GM23338 (cell line): Measurements from ENCODE around the gene KATNAL1. TPM values are rescaled to one million over a fixed set of nuclear protein-coding genes. Genes with fewer than 3 reads are reported as not detected.

Experiments
- ATAC-seq: fragments of 200-7000 bp; cut with Tn5 transposase; 3 replicates; pipeline ENCODE4 v1.9.1; 2020
- DNase-seq: peaks from one replicate; pipeline ENCODE4 v3.0.0-alpha.2; 2015; ENCODE audit warnings: low spot score
- H2AFZ ChIP-seq: fragments of 200-600 bp; sonication (generic); 2 replicates; pipeline ENCODE4 v1.8.0; 2016; ENCODE audit warnings: antibody characterized with exemption, mild to moderate bottlenecking, moderate library complexity
- H3F3A ChIP-seq: fragments of 200-600 bp; sonication (generic); replicated peaks from 2 replicates; pipeline ENCODE4 v1.8.0; 2017; ENCODE audit warnings: antibody characterized with exemption, mixed run types, low read depth
- H3K27ac ChIP-seq: fragments of 200-600 bp; sonication (generic); 2 replicates; pipeline ENCODE4 v1.6.1; 2016; ENCODE audit warnings: low read depth
- H3K27me3 ChIP-seq: fragments of 200-600 bp; sonication (generic); 2 replicates; pipeline ENCODE4 v1.8.0; 2016; ENCODE audit warnings: mild to moderate bottlenecking, mixed run types, moderate library complexity; ENCODE audit not compliant: insufficient read depth
- H3K36me3 ChIP-seq: fragments of 200-600 bp; sonication (generic); 2 replicates; pipeline ENCODE4 v1.8.0; 2016; ENCODE audit warnings: mild to moderate bottlenecking; ENCODE audit not compliant: insufficient read depth
- H3K4me1 ChIP-seq: fragments of 200-600 bp; sonication (generic); 2 replicates; pipeline ENCODE4 v1.8.0; 2016; ENCODE audit warnings: mild to moderate bottlenecking, moderate library complexity; ENCODE audit not compliant: insufficient read depth
- H3K4me2 ChIP-seq: fragments of 200-600 bp; sonication (generic); 2 replicates; pipeline ENCODE4 v1.7.1; 2017; ENCODE audit warnings: mixed run types
- H3K4me3 ChIP-seq: fragments of 200-600 bp; sonication (generic); 2 replicates; pipeline ENCODE4 v1.6.1; 2016; ENCODE audit warnings: mixed run types
- H3K79me2 ChIP-seq: fragments of 200-600 bp; sonication (generic); replicated peaks from 2 replicates; pipeline ENCODE4 v1.8.0; 2017; ENCODE audit warnings: mild to moderate bottlenecking; ENCODE audit not compliant: insufficient read depth
- H3K9me2 ChIP-seq: fragments of 200-600 bp; sonication (generic); 2 replicates; pipeline ENCODE4 v1.8.0; 2017; ENCODE audit not compliant: insufficient read depth
- H4K20me1 ChIP-seq: fragments of 200-600 bp; sonication (generic); replicated peaks from 2 replicates; pipeline ENCODE4 v1.8.0; 2017; ENCODE audit warnings: mild to moderate bottlenecking; ENCODE audit not compliant: insufficient read depth
- H3K27ac Mint-ChIP-seq: 2 replicates; pipeline ENCODE4 v1.8.0; 2020; ENCODE audit warnings: inconsistent platforms, mild to moderate bottlenecking, moderate library complexity, mixed read lengths
- H3K27me3 Mint-ChIP-seq: 3 replicates; pipeline ENCODE4 v1.8.0; 2022; ENCODE audit warnings: low read depth, mild to moderate bottlenecking, moderate library complexity, mixed read lengths, inconsistent platforms; ENCODE audit not compliant: insufficient read depth, poor library complexity
- H3K36me3 Mint-ChIP-seq: 3 replicates; pipeline ENCODE4 v1.8.0; 2021; ENCODE audit warnings: low read depth, mild to moderate bottlenecking, inconsistent platforms, moderate library complexity, mixed read lengths
- H3K4me1 Mint-ChIP-seq: 3 replicates; pipeline ENCODE4 v1.8.0; 2020; ENCODE audit warnings: mild to moderate bottlenecking, inconsistent platforms, mixed read lengths
- H3K4me3 Mint-ChIP-seq: 3 replicates; pipeline ENCODE4 v1.8.0; 2021; ENCODE audit warnings: moderate library complexity, mild to moderate bottlenecking, inconsistent platforms, mixed read lengths
- H3K9me3 Mint-ChIP-seq: 3 replicates; pipeline ENCODE4 v1.8.0; 2020; ENCODE audit warnings: moderate library complexity, mild to moderate bottlenecking, inconsistent platforms, mixed read lengths
- CREB1 ChIP-seq: fragments of 250-450 bp; sonication (Bioruptor Pico); IDR thresholded peaks from 2 replicates; pipeline ENCODE4 v1.5.0; 2020; ENCODE audit warnings: low read depth, mild to moderate bottlenecking, moderate library complexity
- ETS1 ChIP-seq: IDR thresholded peaks from 2 replicates; pipeline ENCODE4 v1.6.1; 2016; ENCODE audit warnings: antibody characterized with exemption
- EZH2 ChIP-seq: fragments of 200-600 bp; sonication (generic); IDR thresholded peaks from one replicate; pipeline ENCODE4 v1.8.0; 2017; ENCODE audit warnings: antibody characterized with exemption, mild to moderate bottlenecking, low read depth; ENCODE audit not compliant: unreplicated experiment
- EZH2phosphoT487 ChIP-seq: fragments of 200-600 bp; sonication (generic); IDR thresholded peaks from one replicate; pipeline ENCODE4 v1.8.1; 2018; ENCODE audit warnings: antibody characterized with exemption; ENCODE audit not compliant: unreplicated experiment
- JUNB ChIP-seq: IDR thresholded peaks from one replicate; pipeline ENCODE4 v1.6.1; 2016; ENCODE audit warnings: antibody characterized with exemption; ENCODE audit not compliant: unreplicated experiment
- NANOG ChIP-seq: IDR thresholded peaks from 2 replicates; pipeline ENCODE4 v1.6.1; 2016; ENCODE audit warnings: antibody characterized with exemption, borderline replicate concordance
- POLR2AphosphoS5 ChIP-seq: IDR thresholded peaks from 2 replicates; pipeline ENCODE4 v1.6.1; 2016; ENCODE audit warnings: antibody characterized with exemption, low read depth
- STAT1 ChIP-seq: IDR thresholded peaks from one replicate; pipeline ENCODE4 v1.6.1; 2016; ENCODE audit warnings: antibody characterized with exemption; ENCODE audit not compliant: unreplicated experiment
- ZNF114 ChIP-seq: fragments of 250-450 bp; sonication (Bioruptor Pico); IDR thresholded peaks from 2 replicates; pipeline ENCODE4 v1.5.0; 2020; ENCODE audit warnings: mild to moderate bottlenecking, moderate library complexity
- ZNF331 ChIP-seq: fragments of 250-450 bp; sonication (Bioruptor Pico); IDR thresholded peaks from 2 replicates; pipeline ENCODE4 v1.5.0; 2020; ENCODE audit warnings: low read depth, mild to moderate bottlenecking, moderate library complexity
- polyA plus RNA-seq: library from polyadenylated mRNA; unstranded; fragments of >200 nt; fragmentation: Nextera tagmentation; extraction: Ambion mirVana; gene quantifications from 2 replicates; pipeline ENCODE4 v1.2.1, GENCODE V29; 2016
- total RNA-seq: library from RNA; depleted of rRNA; stranded (reverse); fragments of >200 nt; shearing (Covaris generic); gene quantifications from 2 replicates; pipeline ENCODE4 v1.2.3, GENCODE V29; 2014
- TF ChIP-seq, protein P1 (sequence below), 2 experiments: fragments of 200-600 bp in 1 of 2; sonication (generic) in 1 of 2; conservative IDR thresholded peaks; 2 replicates each; pipeline versions ENCODE4 v1.5.1 to v1.6.1; 2016 to 2017; ENCODE audit warnings: antibody characterized with exemption in 2 of 2, low read depth in 2 of 2, mild to moderate bottlenecking in 2 of 2, moderate library complexity in 1 of 2

KATNAL1 gene
- total and polyA plus RNA-seq, 2 experiments from 2014 or later, result 6.1 to 11.5 TPM

GRCh38 chr13:30354493-30355383 lies 47.4 kb upstream of the KATNAL1 start:
- no peak overlapping the region for H3K27ac ChIP-seq
- H4K20me1 ChIP-seq, result no peaks in the 10 kb centered on the region
- H3K4me1 ChIP-seq, result no peaks in the 10 kb centered on the region
- Mint-ChIP-seq H3K9me3 (peaks cover 9% of the 10 kb centered on the region), H3K27me3 (peaks cover 5% of the 10 kb centered on the region), H3K4me3 (no peak overlapping the region), H3K4me1 (peaks cover 16% of the 10 kb centered on the region), H3K27ac (no peak overlapping the region), H3K36me3 (peaks cover 9% of the 10 kb centered on the region; the same call in 1 of the 3 replicates)
- H2AFZ ChIP-seq, result peak overlapping the region; percentile 47; the same call in 1 of the 2 replicates
- no peaks in the 10 kb centered on the region for H3K36me3 ChIP-seq
- no peak overlapping the region for H3K4me3 ChIP-seq
- H3K4me2 ChIP-seq, result no peak overlapping the region
- H3K9me2 ChIP-seq, result no peaks in the 10 kb centered on the region
- no peaks in the 10 kb centered on the region for H3F3A ChIP-seq
- H3K27me3 ChIP-seq, result no peaks in the 10 kb centered on the region
- H3K79me2 ChIP-seq, result no peaks in the 10 kb centered on the region
- DNase-seq, result no peak
- TF ChIP-seq NANOG (no peak), ZNF331 (CRISPR knock-in tag) (no peak), ETS1 (no peak), CREB1 (CRISPR knock-in tag) (no peak), ZNF114 (CRISPR knock-in tag) (no peak), JUNB (no peak), STAT1 (no peak), EZH2 (no peak), EZH2phosphoT487 (no peak)
- TF ChIP-seq, protein P1, sequence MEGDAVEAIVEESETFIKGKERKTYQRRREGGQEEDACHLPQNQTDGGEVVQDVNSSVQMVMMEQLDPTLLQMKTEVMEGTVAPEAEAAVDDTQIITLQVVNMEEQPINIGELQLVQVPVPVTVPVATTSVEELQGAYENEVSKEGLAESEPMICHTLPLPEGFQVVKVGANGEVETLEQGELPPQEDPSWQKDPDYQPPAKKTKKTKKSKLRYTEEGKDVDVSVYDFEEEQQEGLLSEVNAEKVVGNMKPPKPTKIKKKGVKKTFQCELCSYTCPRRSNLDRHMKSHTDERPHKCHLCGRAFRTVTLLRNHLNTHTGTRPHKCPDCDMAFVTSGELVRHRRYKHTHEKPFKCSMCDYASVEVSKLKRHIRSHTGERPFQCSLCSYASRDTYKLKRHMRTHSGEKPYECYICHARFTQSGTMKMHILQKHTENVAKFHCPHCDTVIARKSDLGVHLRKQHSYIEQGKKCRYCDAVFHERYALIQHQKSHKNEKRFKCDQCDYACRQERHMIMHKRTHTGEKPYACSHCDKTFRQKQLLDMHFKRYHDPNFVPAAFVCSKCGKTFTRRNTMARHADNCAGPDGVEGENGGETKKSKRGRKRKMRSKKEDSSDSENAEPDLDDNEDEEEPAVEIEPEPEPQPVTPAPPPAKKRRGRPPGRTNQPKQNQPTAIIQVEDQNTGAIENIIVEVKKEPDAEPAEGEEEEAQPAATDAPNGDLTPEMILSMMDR (conservative IDR thresholded peaks at IDR 0.05; ENCODE audit: low read depth in 2 of 2), result no peak
- ATAC-seq, result no peak

GRCh38 chr13:30353471-30354215 lies 46.3 kb upstream of the KATNAL1 start:
- Histone ChIP-seq H3K27ac (no peak overlapping the region), H3K79me2 (no peaks in the 10 kb centered on the region), H3F3A (no peaks in the 10 kb centered on the region), H3K9me2 (no peaks in the 10 kb centered on the region), H3K4me2 (no peak overlapping the region), H3K4me3 (no peak overlapping the region), H2AFZ (no peak overlapping the region), H3K27me3 (no peaks in the 10 kb centered on the region), H4K20me1 (no peaks in the 10 kb centered on the region), H3K4me1 (no peaks in the 10 kb centered on the region), H3K36me3 (no peaks in the 10 kb centered on the region)
- Mint-ChIP-seq H3K27me3 (peaks cover 5% of the 10 kb centered on the region), H3K4me1 (peaks cover 16% of the 10 kb centered on the region), H3K4me3 (no peak overlapping the region), H3K27ac (no peak overlapping the region), H3K36me3 (peaks cover 9% of the 10 kb centered on the region; the same call in 1 of the 3 replicates), H3K9me3 (peaks cover 9% of the 10 kb centered on the region)
- ATAC-seq (no peak), DNase-seq (no peak)
- TF ChIP-seq ETS1 (no peak), CREB1 (CRISPR knock-in tag) (no peak), ZNF331 (CRISPR knock-in tag) (no peak), POLR2AphosphoS5 (no peak), ZNF114 (CRISPR knock-in tag) (no peak), STAT1 (no peak), EZH2 (no peak)
- TF ChIP-seq, protein P1 (conservative IDR thresholded peaks at IDR 0.05; ENCODE audit: low read depth in 2 of 2), result no peak
